ENCODE data around the gene CBLL1.

DNA sequence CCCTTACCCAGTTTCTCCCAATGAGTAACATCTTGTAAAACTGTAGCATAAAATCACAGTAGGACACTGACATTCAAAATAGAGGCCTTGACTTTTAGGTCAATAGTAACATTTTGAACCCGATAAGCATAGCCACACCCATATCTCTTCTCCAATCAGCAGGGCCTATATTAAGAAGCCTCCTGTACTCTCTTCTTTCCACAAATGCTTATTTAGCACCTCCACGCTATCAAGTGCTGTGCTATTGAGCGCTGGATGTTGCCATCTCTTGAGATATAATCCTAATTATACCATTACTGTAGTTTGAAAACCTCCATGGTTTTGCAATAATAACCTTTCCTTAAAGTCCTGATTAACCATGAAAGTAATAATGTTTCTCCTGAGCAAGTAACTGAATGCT is 40.1 kb upstream of the CBLL1 start:
- TF ChIP-seq ZNF274 (IDR thresholded peaks at IDR 0.05; ENCODE audit: low read depth, low read length) (no peak), SUZ12 (IDR thresholded peaks at IDR 0.05; ENCODE audit: extremely low read depth, insufficient read depth, insufficient read length) (no peak), YY1 (IDR thresholded peaks at IDR 0.05; ENCODE audit: insufficient read depth, insufficient read length) (no peak)

All from NT2/D1 (cell line).